ENCODE measurements around the gene IER5L.

The IER5L gene

GRCh38 chr9:129162497-129163197, 15.4 kb downstream of the IER5L start:
- no peak overlapping the region for H3K4me3 ChIP-seq (ENCODE audit: extremely low read depth, insufficient read depth, low read length, poor library complexity, severe bottlenecking)
- WGBS, 2 experiments (ENCODE audit: insufficient coverage in 2 of 2) = 91 to 94% methylated on average over 5 to 6 of the region's 11 CpGs
- H3K4me1 ChIP-seq (ENCODE audit: control insufficient read depth, insufficient read depth, low read length, poor library complexity, severe bottlenecking) = peaks cover 27% of the 10 kb centered on the region
- H3K36me3 ChIP-seq (ENCODE audit: control insufficient read depth, insufficient read depth, low read length) = peaks cover 4% of the 10 kb centered on the region
- no peak overlapping the region for H3K27ac ChIP-seq (ENCODE audit: low read depth, low read length, severe bottlenecking)
- H3K9me3 ChIP-seq (ENCODE audit: control insufficient read depth, low read length) = no peaks in the 10 kb centered on the region

- H3K4me3 ChIP-seq (ENCODE audit: extremely low read depth, insufficient read depth, low read length, poor library complexity, severe bottlenecking) = no peak overlapping the region
- no peak overlapping the region for H3K27ac ChIP-seq (ENCODE audit: low read depth, low read length, severe bottlenecking)
- peaks cover 5% of the 10 kb centered on the region for H3K36me3 ChIP-seq (ENCODE audit: control insufficient read depth, insufficient read depth, low read length)
- H3K9me3 ChIP-seq (ENCODE audit: control insufficient read depth, low read length) = no peaks in the 10 kb centered on the region
- WGBS, 2 experiments (ENCODE audit: insufficient coverage in 2 of 2) = 95 to 96% methylated on average over 8 to 9 of the region's 9 CpGs
- peaks cover 16% of the 10 kb centered on the region for H3K4me1 ChIP-seq (ENCODE audit: control insufficient read depth, insufficient read depth, low read length, poor library complexity, severe bottlenecking)
Observed at GRCh38 chr9:129161534-129161837, 16.6 kb downstream of the IER5L start.

- H3K9me3 ChIP-seq (ENCODE audit: control insufficient read depth, low read length) = no peaks in the 10 kb centered on the region
- peaks cover 11% of the 10 kb centered on the region for H3K36me3 ChIP-seq (ENCODE audit: control insufficient read depth, insufficient read depth, low read length)
- no peak overlapping the region for H3K4me3 ChIP-seq (ENCODE audit: extremely low read depth, insufficient read depth, low read length, poor library complexity, severe bottlenecking)
- H3K27ac ChIP-seq (ENCODE audit: low read depth, low read length, severe bottlenecking) = no peak overlapping the region
- 98 to 100% methylated on average over 3 of the region's 10 CpGs for WGBS, 2 experiments (ENCODE audit: insufficient coverage in 2 of 2)
- peaks cover 15% of the 10 kb centered on the region for H3K4me1 ChIP-seq (ENCODE audit: control insufficient read depth, insufficient read depth, low read length, poor library complexity, severe bottlenecking)
Observed at GRCh38 chr9:129160712-129161533, 17.1 kb downstream of the IER5L start.

GRCh38 chr9:129156163-129156562, 21.9 kb downstream of the IER5L start:
- H3K4me1 ChIP-seq (ENCODE audit: control insufficient read depth, insufficient read depth, low read length, poor library complexity, severe bottlenecking) = no peaks in the 10 kb centered on the region
- peak overlapping the region; percentile 2 for H3K27ac ChIP-seq (ENCODE audit: low read depth, low read length, severe bottlenecking)
- peaks cover 48% of the 10 kb centered on the region for H3K36me3 ChIP-seq (ENCODE audit: control insufficient read depth, insufficient read depth, low read length)
- no peaks in the 10 kb centered on the region for H3K9me3 ChIP-seq (ENCODE audit: control insufficient read depth, low read length)
- H3K4me3 ChIP-seq (ENCODE audit: extremely low read depth, insufficient read depth, low read length, poor library complexity, severe bottlenecking) = no peak overlapping the region
- WGBS, 2 experiments (ENCODE audit: insufficient coverage in 2 of 2) = 95 to 96% methylated on average over 9 to 10 of the region's 10 CpGs

GRCh38 chr9:129154866-129155477, 23.1 kb downstream of the IER5L start:
- Histone ChIP-seq H3K27ac (ENCODE audit: low read depth, low read length, severe bottlenecking) (no peak overlapping the region), H3K9me3 (ENCODE audit: control insufficient read depth, low read length) (no peaks in the 10 kb centered on the region), H3K4me1 (ENCODE audit: control insufficient read depth, insufficient read depth, low read length, poor library complexity, severe bottlenecking) (no peaks in the 10 kb centered on the region), H3K4me3 (ENCODE audit: extremely low read depth, insufficient read depth, low read length, poor library complexity, severe bottlenecking) (no peak overlapping the region), H3K36me3 (ENCODE audit: control insufficient read depth, insufficient read depth, low read length) (peaks cover 51% of the 10 kb centered on the region)
- 96 to 97% methylated on average over 15 of the region's 16 CpGs for WGBS, 2 experiments (ENCODE audit: insufficient coverage in 2 of 2)

- peaks cover 17% of the 10 kb centered on the region for H3K4me1 ChIP-seq (ENCODE audit: control insufficient read depth, insufficient read depth, low read length, poor library complexity, severe bottlenecking)
- 94% methylated on average over 12 to 15 of the region's 15 CpGs for WGBS, 2 experiments (ENCODE audit: insufficient coverage in 2 of 2)
- H3K4me3 ChIP-seq (ENCODE audit: extremely low read depth, insufficient read depth, low read length, poor library complexity, severe bottlenecking) = no peak overlapping the region
- H3K9me3 ChIP-seq (ENCODE audit: control insufficient read depth, low read length) = no peaks in the 10 kb centered on the region
- H3K36me3 ChIP-seq (ENCODE audit: control insufficient read depth, insufficient read depth, low read length) = peaks cover 64% of the 10 kb centered on the region
- H3K27ac ChIP-seq (ENCODE audit: low read depth, low read length, severe bottlenecking) = no peak overlapping the region
Observed at GRCh38 chr9:129151469-129151868, 26.6 kb downstream of the IER5L start.

- Histone ChIP-seq H3K4me3 (ENCODE audit: extremely low read depth, insufficient read depth, low read length, poor library complexity, severe bottlenecking) (no peak overlapping the region), H3K4me1 (ENCODE audit: control insufficient read depth, insufficient read depth, low read length, poor library complexity, severe bottlenecking) (peaks cover 24% of the 10 kb centered on the region), H3K27ac (ENCODE audit: low read depth, low read length, severe bottlenecking) (no peak overlapping the region), H3K36me3 (ENCODE audit: control insufficient read depth, insufficient read depth, low read length) (peaks cover 58% of the 10 kb centered on the region), H3K9me3 (ENCODE audit: control insufficient read depth, low read length) (no peaks in the 10 kb centered on the region)
- whole genome bisulfite sequencing, 2 experiments (ENCODE audit: insufficient coverage in 2 of 2) = 90 to 91% methylated on average over 15 to 16 of the region's 18 CpGs
Observed at GRCh38 chr9:129150672-129151211, 27.3 kb downstream of the IER5L start.

- Histone ChIP-seq H3K9me3 (ENCODE audit: control insufficient read depth, low read length) (no peaks in the 10 kb centered on the region), H3K4me3 (ENCODE audit: extremely low read depth, insufficient read depth, low read length, poor library complexity, severe bottlenecking) (no peak overlapping the region), H3K4me1 (ENCODE audit: control insufficient read depth, insufficient read depth, low read length, poor library complexity, severe bottlenecking) (peaks cover 30% of the 10 kb centered on the region), H3K27ac (ENCODE audit: low read depth, low read length, severe bottlenecking) (no peak overlapping the region), H3K36me3 (ENCODE audit: control insufficient read depth, insufficient read depth, low read length) (peaks cover 52% of the 10 kb centered on the region)
- 91 to 97% methylated on average over 4 to 10 of the region's 10 CpGs for WGBS, 2 experiments (ENCODE audit: insufficient coverage in 2 of 2)
Observed at GRCh38 chr9:129150122-129150521, 27.9 kb downstream of the IER5L start.

- Histone ChIP-seq H3K4me3 (ENCODE audit: extremely low read depth, insufficient read depth, low read length, poor library complexity, severe bottlenecking) (no peak overlapping the region), H3K4me1 (ENCODE audit: control insufficient read depth, insufficient read depth, low read length, poor library complexity, severe bottlenecking) (peaks cover 37% of the 10 kb centered on the region), H3K27ac (ENCODE audit: low read depth, low read length, severe bottlenecking) (no peak overlapping the region), H3K9me3 (ENCODE audit: control insufficient read depth, low read length) (no peaks in the 10 kb centered on the region), H3K36me3 (ENCODE audit: control insufficient read depth, insufficient read depth, low read length) (peaks cover 46% of the 10 kb centered on the region)
- WGBS, 2 experiments (ENCODE audit: insufficient coverage in 2 of 2) = 91 to 92% methylated on average over 5 to 6 of the region's 6 CpGs
Observed at GRCh38 chr9:129149442-129149841, 28.6 kb downstream of the IER5L start.

GRCh38 chr9:129148463-129149204, 29.4 kb downstream of the IER5L start:
- Histone ChIP-seq H3K27ac (ENCODE audit: low read depth, low read length, severe bottlenecking) (no peak overlapping the region), H3K36me3 (ENCODE audit: control insufficient read depth, insufficient read depth, low read length) (peaks cover 39% of the 10 kb centered on the region), H3K9me3 (ENCODE audit: control insufficient read depth, low read length) (no peaks in the 10 kb centered on the region), H3K4me1 (ENCODE audit: control insufficient read depth, insufficient read depth, low read length, poor library complexity, severe bottlenecking) (peaks cover 45% of the 10 kb centered on the region), H3K4me3 (ENCODE audit: extremely low read depth, insufficient read depth, low read length, poor library complexity, severe bottlenecking) (no peak overlapping the region)
- 94 to 98% methylated on average over 4 to 5 of the region's 6 CpGs for WGBS, 2 experiments (ENCODE audit: insufficient coverage in 2 of 2)
